K562 (cell line): ENCODE results near the gene LZTR1. TPM values are rescaled to one million over a fixed set of nuclear protein-coding genes. Genes with fewer than 3 reads are reported as not detected.

Experiments used
- ATAC-seq: fragments of 200-7000 bp; cut with Tn5 transposase; 3 replicates; pipeline ENCODE4 v1.9.1; 2020; ENCODE audit warnings: moderate library complexity
- BruUV-seq: library from RNA; stranded (reverse); fragments of 400-500 nt; replicated peaks from 2 replicates; lab custom pipeline; 2021; lab: Mats Ljungman, UMichigan
- CTCF ChIA-PET: fragments of 300-600 bp; formaldehyde crosslinking; extraction: SDS; loops from one replicate; lab custom pipeline; 2021; ENCODE audit warnings: low intra/inter-chr PET ratio; lab: Yijun Ruan, JAX
- POLR2A ChIA-PET: fragments of 300-600, 350-650 bp; sonication (Branson Sonifier 250); formaldehyde crosslinking; extraction: SDS; loops from one replicate; lab custom pipeline; 2021; ENCODE audit warnings: antibody characterized with exemption, inconsistent platforms; lab: Yijun Ruan, JAX
- DNase-seq, 4 experiments: peaks; one replicate each; pipeline versions ENCODE4 v3.0.0 to v3.0.0-alpha.2; 2011 to 2018; ENCODE audit warnings: low spot score in 3 of 4, mixed read lengths in 3 of 4; ENCODE audit errors: extremely low read depth in 1 of 4
- FAIRE-seq: peaks from 2 replicates; lab custom pipeline; 2011; peaks lifted over from hg19 to GRCh38; lab: Jason Lieb, UNC
- H2AFZ ChIP-seq: 2 replicates; pipeline ENCODE4 v1.6.0; 2011; ENCODE audit warnings: low read depth, low read length, control low read depth, inconsistent platforms
- H3K27ac ChIP-seq: fragments of 200-600 bp; 3 replicates; pipeline ENCODE4 v1.8.0; 2011; ENCODE audit warnings: low read depth, mild to moderate bottlenecking, control low read depth, inconsistent platforms, low read length, moderate library complexity, mixed read lengths; ENCODE audit errors: extremely low read depth
- H3K27me3 ChIP-seq, 2 experiments: fragments of 300-600 bp in 1 of 2; 2 replicates in 1 of 2; 3 replicates in 1 of 2; pipeline versions ENCODE4 v1.6.0 to v1.8.0; 2011; ENCODE audit warnings: inconsistent platforms in 2 of 2, low read length in 2 of 2, mild to moderate bottlenecking in 1 of 2, mixed read lengths in 1 of 2, moderate library complexity in 1 of 2; ENCODE audit not compliant: control insufficient read depth in 2 of 2, insufficient read depth in 2 of 2
- H3K36me3 ChIP-seq: fragments of 300-600 bp; 3 replicates; pipeline ENCODE4 v1.8.0; 2011; ENCODE audit warnings: mild to moderate bottlenecking, low read length, inconsistent platforms; ENCODE audit not compliant: control insufficient read depth, insufficient read depth
- H3K4me1 ChIP-seq, 2 experiments: fragments of 200-600 bp in 1 of 2; replicated peaks in 1 of 2; 2 replicates in 1 of 2; 3 replicates in 1 of 2; pipeline versions ENCODE4 v1.5.1 to v1.8.0; 2011; ENCODE audit warnings: inconsistent platforms in 2 of 2, low read length in 2 of 2, mild to moderate bottlenecking in 1 of 2, mixed read lengths in 1 of 2, moderate library complexity in 1 of 2; ENCODE audit not compliant: control insufficient read depth in 2 of 2, insufficient read depth in 2 of 2
- H3K4me2 ChIP-seq: 2 replicates; pipeline ENCODE4 v1.6.1; 2011; ENCODE audit warnings: low read length, control low read depth, inconsistent platforms, mixed read lengths; ENCODE audit not compliant: insufficient read depth
- H3K4me3 ChIP-seq: fragments of 200-600 bp; sonication (generic), shearing (Covaris generic); 2 replicates; pipeline ENCODE4 v1.5.1; 2016; ENCODE audit warnings: control low read depth, inconsistent platforms
- H3K79me2 ChIP-seq: fragments of 200-600 bp; 3 replicates; pipeline ENCODE4 v1.8.0; 2011; ENCODE audit warnings: low read length, inconsistent platforms; ENCODE audit not compliant: control insufficient read depth, insufficient read depth
- H3K9ac ChIP-seq, 2 experiments: 2 replicates each; pipeline versions ENCODE4 v1.6.0 to v1.6.1; 2011; ENCODE audit warnings: low read depth in 2 of 2, low read length in 2 of 2, control low read depth in 1 of 2, inconsistent platforms in 1 of 2, mild to moderate bottlenecking in 1 of 2, mixed read lengths in 1 of 2; ENCODE audit not compliant: insufficient read depth in 1 of 2
- H3K9me1 ChIP-seq: one replicate; pipeline ENCODE4 v1.6.0; 2011; ENCODE audit warnings: inconsistent platforms, mild to moderate bottlenecking, low read length, moderate library complexity; ENCODE audit not compliant: control insufficient read depth, insufficient read depth
- H3K9me3 ChIP-seq: replicated peaks from 2 replicates; pipeline ENCODE4 v1.5.1; 2011; ENCODE audit warnings: low read depth, low read length, inconsistent platforms; ENCODE audit not compliant: control insufficient read depth, insufficient read depth
- H4K20me1 ChIP-seq: replicated peaks from 2 replicates; pipeline ENCODE4 v1.6.1; 2011; ENCODE audit warnings: low read length, inconsistent platforms, mixed read lengths; ENCODE audit not compliant: control insufficient read depth, insufficient read depth
- ARHGAP35 ChIP-seq: fragments of 450-650 bp; IDR thresholded peaks from 2 replicates; pipeline ENCODE4 v1.6.1; 2018; ENCODE audit not compliant: partially characterized antibody
- CBFA2T3 ChIP-seq: fragments of 450-650 bp; IDR thresholded peaks from 2 replicates; pipeline ENCODE4 v1.6.1; 2017
- E2F8 ChIP-seq: fragments of 450-650 bp; IDR thresholded peaks from 2 replicates; pipeline ENCODE4 v1.7.1; 2018; ENCODE audit warnings: mild to moderate bottlenecking, low read depth; ENCODE audit not compliant: partially characterized antibody
- MAFK ChIP-seq: IDR thresholded peaks from 2 replicates; pipeline ENCODE4 v1.6.1; 2011; ENCODE audit warnings: low read length, improper control_type of control experiment
- MEF2D ChIP-seq: conservative IDR thresholded peaks from 2 replicates; pipeline ENCODE4 v1.6.1; 2016; ENCODE audit warnings: low read depth, missing genetic modification characterization, missing compliant biosample characterization
- NR2F6 ChIP-seq: fragments of 450-650 bp; formaldehyde crosslinking; IDR thresholded peaks from 2 replicates; pipeline ENCODE4 v1.4.0; 2020; ENCODE audit warnings: mild to moderate bottlenecking
- STAT6 ChIP-seq: sonication (generic); formaldehyde crosslinking; IDR thresholded peaks from 2 replicates; pipeline ENCODE4 v1.8.1; 2023; ENCODE audit warnings: mild to moderate bottlenecking, missing genetic modification reagents
- TAF15 ChIP-seq: fragments of 200-400 bp; formaldehyde crosslinking; IDR thresholded peaks from 2 replicates; pipeline ENCODE4 v1.6.1; 2017; ENCODE audit warnings: mild to moderate bottlenecking, low read depth, low read length, moderate library complexity
- ZNF184 ChIP-seq: sonication (generic); formaldehyde crosslinking; IDR thresholded peaks from 2 replicates; pipeline ENCODE4 v1.5.0; 2020; ENCODE audit warnings: missing genetic modification reagents
- WGBS: fragments of 100-300 bp; shearing (Covaris generic); methylation state at CpG from one replicate; pipeline ENCODE4 v1.1.6; 2016; ENCODE audit warnings: low coverage, mixed read lengths; ENCODE audit not compliant: insufficient coverage; ENCODE audit errors: missing lambda C conversion rate; 5-methylcytosine and 5-hydroxymethylcytosine counted together
- in situ Hi-C: fragments of 300-500 bp; cut with MboI; formaldehyde crosslinking; loops from 4 replicates; pipeline ENCODE4 v1.15.0; 2018; ENCODE audit warnings: inconsistent platforms, mixed read lengths
- intact Hi-C: fragments of 100-400 bp; cut with micrococcal nuclease; formaldehyde crosslinking; loops from 2 replicates; pipeline ENCODE4 v1.14.2; 2022
- polyA plus RNA-seq, 8 experiments: library from polyadenylated mRNA; depleted of rRNA in 4 of 8; stranded (reverse) in 5 of 8; unstranded in 3 of 8; fragments of >200 nt; fragmentation: Nextera tagmentation in 2 of 8; fragmentation: Illumina TruSeq in 1 of 8; extraction: Ambion mirVana in 2 of 8; extraction: Trizol in 1 of 8; gene quantifications; 2 replicates each; pipeline versions ENCODE4 v1.2.1 to v1.2.3, GENCODE V29; 2011 to 2014; ENCODE audit warnings: inconsistent platforms in 1 of 8, missing spikeins in 1 of 8
- total RNA-seq, 7 experiments: library from RNA; depleted of rRNA in 6 of 7; stranded (reverse); fragments of >200 nt in 6 of 7; fragmentation: Illumina TruSeq in 2 of 7; extraction: Trizol in 2 of 7; gene quantifications; 2 replicates each; pipeline versions ENCODE4 v1.2.1 to v1.2.3, GENCODE V29; 2011 to 2021; ENCODE audit warnings: low replicate concordance in 1 of 7
- TF ChIP-seq, protein P1 (sequence below): sonication (generic); formaldehyde crosslinking; IDR thresholded peaks from 2 replicates; pipeline ENCODE4 v1.8.1; 2023; ENCODE audit warnings: mild to moderate bottlenecking, missing genetic modification reagents
- TF ChIP-seq, protein P2 (sequence below): fragments of 250-450 bp; sonication (Bioruptor Pico); IDR thresholded peaks from 2 replicates; pipeline ENCODE4 v1.9.0; 2021; ENCODE audit warnings: mild to moderate bottlenecking, inconsistent platforms

The LZTR1 gene
- total and polyA plus RNA-seq, 9 of the 15 experiments (the other 6 are each of a cell fraction or from before 2014, with no cell fraction given) = 2.2 to 135 (median 63.0) TPM

GRCh38 chr22:20989323-20990138, 7.4 kb downstream of the LZTR1 start:
- H3K27me3 ChIP-seq = no peaks in the 10 kb centered on the region
- no peak overlapping the region for H3K4me2 ChIP-seq
- ChIA-PET POLR2A (interaction anchor here (0.6 to 17.9 kb wide), 9 partner anchors 7 to 648 kb away, joined by 3 to 451 read pairs (median 6); partner anchors contain the start of genes AIFM3, LZTR1 and THAP7), CTCF (no interaction called here)
- no TSS peak for BruUV-seq
- peak overlapping the region in 1 of 2 experiments; percentile 78; a peak in 2 of 4 replicates for H3K9ac ChIP-seq
- DNase-seq = no peak
- 76% methylated on average over 17 of the region's 17 CpGs for WGBS
- H3K9me1 ChIP-seq = peaks cover 15% of the 10 kb centered on the region
- H3K36me3 ChIP-seq = peaks cover 88% of the 10 kb centered on the region
- peak; percentile 62 for FAIRE-seq
- H3K27ac ChIP-seq = no peak overlapping the region
- in situ Hi-C loops (no loop called here), intact Hi-C loops (no loop called here)
- peaks cover 0 to 53% of the 10 kb centered on the region in 2 experiments; a peak in 2 of 5 replicates for H3K4me1 ChIP-seq
- no peak overlapping the region for H3K4me3 ChIP-seq
- no peak overlapping the region for H2AFZ ChIP-seq
- no peaks in the 10 kb centered on the region for H3K79me2 ChIP-seq
- H4K20me1 ChIP-seq = peaks cover 14% of the 10 kb centered on the region; the same call in 1 of the 2 replicates
- no peak for ATAC-seq
- H3K9me3 ChIP-seq = no peaks in the 10 kb centered on the region
- TF ChIP-seq MAFK = no peak
- no peak for TF ChIP-seq CBFA2T3
- TF ChIP-seq, protein P1, sequence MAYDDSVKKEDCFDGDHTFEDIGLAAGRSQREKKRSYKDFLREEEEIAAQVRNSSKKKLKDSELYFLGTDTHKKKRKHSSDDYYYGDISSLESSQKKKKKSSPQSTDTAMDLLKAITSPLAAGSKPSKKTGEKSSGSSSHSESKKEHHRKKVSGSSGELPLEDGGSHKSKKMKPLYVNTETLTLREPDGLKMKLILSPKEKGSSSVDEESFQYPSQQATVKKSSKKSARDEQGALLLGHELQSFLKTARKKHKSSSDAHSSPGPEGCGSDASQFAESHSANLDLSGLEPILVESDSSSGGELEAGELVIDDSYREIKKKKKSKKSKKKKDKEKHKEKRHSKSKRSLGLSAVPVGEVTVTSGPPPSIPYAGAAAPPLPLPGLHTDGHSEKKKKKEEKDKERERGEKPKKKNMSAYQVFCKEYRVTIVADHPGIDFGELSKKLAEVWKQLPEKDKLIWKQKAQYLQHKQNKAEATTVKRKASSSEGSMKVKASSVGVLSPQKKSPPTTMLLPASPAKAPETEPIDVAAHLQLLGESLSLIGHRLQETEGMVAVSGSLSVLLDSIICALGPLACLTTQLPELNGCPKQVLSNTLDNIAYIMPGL = peak; percentile 58; the same call in 1 of the 2 replicates
- TF ChIP-seq TAF15 = 0 out of 2 replicates have a peak, but pooled peaks have one; percentile 32
- no peak for TF ChIP-seq ARHGAP35
- TF ChIP-seq MEF2D = no peak
- TF ChIP-seq, protein P2, sequence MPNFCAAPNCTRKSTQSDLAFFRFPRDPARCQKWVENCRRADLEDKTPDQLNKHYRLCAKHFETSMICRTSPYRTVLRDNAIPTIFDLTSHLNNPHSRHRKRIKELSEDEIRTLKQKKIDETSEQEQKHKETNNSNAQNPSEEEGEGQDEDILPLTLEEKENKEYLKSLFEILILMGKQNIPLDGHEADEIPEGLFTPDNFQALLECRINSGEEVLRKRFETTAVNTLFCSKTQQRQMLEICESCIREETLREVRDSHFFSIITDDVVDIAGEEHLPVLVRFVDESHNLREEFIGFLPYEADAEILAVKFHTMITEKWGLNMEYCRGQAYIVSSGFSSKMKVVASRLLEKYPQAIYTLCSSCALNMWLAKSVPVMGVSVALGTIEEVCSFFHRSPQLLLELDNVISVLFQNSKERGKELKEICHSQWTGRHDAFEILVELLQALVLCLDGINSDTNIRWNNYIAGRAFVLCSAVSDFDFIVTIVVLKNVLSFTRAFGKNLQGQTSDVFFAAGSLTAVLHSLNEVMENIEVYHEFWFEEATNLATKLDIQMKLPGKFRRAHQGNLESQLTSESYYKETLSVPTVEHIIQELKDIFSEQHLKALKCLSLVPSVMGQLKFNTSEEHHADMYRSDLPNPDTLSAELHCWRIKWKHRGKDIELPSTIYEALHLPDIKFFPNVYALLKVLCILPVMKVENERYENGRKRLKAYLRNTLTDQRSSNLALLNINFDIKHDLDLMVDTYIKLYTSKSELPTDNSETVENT = 0 out of 2 replicates have a peak, but pooled peaks have one; percentile 7
- TF ChIP-seq E2F8 = no peak
- no peak for TF ChIP-seq NR2F6 (CRISPR knock-in tag)
- TF ChIP-seq ZNF184 = no peak
- TF ChIP-seq STAT6 (CRISPR knock-in tag) = no peak
